Astrocyte of the cerebellum (primary cell): ENCODE measurements around the gene FBXO28.

ENCODE experiments used
- DNase-seq: peaks from one replicate; pipeline ENCODE4 v3.0.0-alpha.2; 2011; ENCODE audit warnings: low read depth
- H3K4me3 ChIP-seq: 2 replicates; pipeline ENCODE4 v1.5.1; 2011; ENCODE audit warnings: mild to moderate bottlenecking, low read depth, low read length, moderate library complexity
- CTCF ChIP-seq: IDR thresholded peaks from 2 replicates; pipeline ENCODE4 v1.5.1; 2012; ENCODE audit warnings: low read length, low read depth, moderate library complexity, mild to moderate bottlenecking; ENCODE audit errors: missing control alignments
- in situ Hi-C: cut with HindIII; loops from 2 replicates; pipeline ENCODE4 v1.10.0; 2017; ENCODE audit warnings: low sequenced_read_pairs

Gene FBXO28

GRCh38 chr1:224188286-224188685 lies 74.4 kb downstream of the FBXO28 start:
- no peak overlapping the region for H3K4me3 ChIP-seq
- TF ChIP-seq CTCF: no peak
- DNase-seq: no peak
- in situ Hi-C loops: no loop called here

- TF ChIP-seq CTCF: no peak
- in situ Hi-C loops: no loop called here
- peak; percentile 53 for DNase-seq
- H3K4me3 ChIP-seq: no peak overlapping the region
These were observed 75.7 kb downstream of the FBXO28 start for GRCh38 chr1:224189561-224189960.

GRCh38 chr1:224192082-224192788 lies 78.3 kb downstream of the FBXO28 start:
- TF ChIP-seq CTCF: no peak

GRCh38 chr1:224193319-224193966 lies 79.5 kb downstream of the FBXO28 start:
- no peak for TF ChIP-seq CTCF
- in situ Hi-C loops: no loop called here
- no peak overlapping the region for H3K4me3 ChIP-seq
- no peak for DNase-seq

More at GRCh38 chr1:224192082-224192788, 78.3 kb downstream of the FBXO28 start:
- no peak for DNase-seq
- no peak overlapping the region for H3K4me3 ChIP-seq
- in situ Hi-C loops: no loop called here

- DNase-seq: no peak
- TF ChIP-seq CTCF: no peak
- H3K4me3 ChIP-seq: no peak overlapping the region
- in situ Hi-C loops: no loop called here
These were observed 83.1 kb downstream of the FBXO28 start for GRCh38 chr1:224196813-224197600.

- in situ Hi-C loops: no loop called here
- DNase-seq: no peak
- H3K4me3 ChIP-seq: no peak overlapping the region
- TF ChIP-seq CTCF: no peak
These were observed 84.7 kb downstream of the FBXO28 start for GRCh38 chr1:224198572-224198971.
